Brain pericyte (primary cell): ENCODE data around the gene IQCK.

Experiments used
- DNase-seq: peaks from one replicate; pipeline ENCODE4 v3.0.0-alpha.2; 2012; ENCODE audit warnings: low read depth, low spot score

Gene IQCK

GRCh38 chr16:19717314-19717713 lies 757 bp upstream of the IQCK start:
- DNase-seq = no peak

DNA sequence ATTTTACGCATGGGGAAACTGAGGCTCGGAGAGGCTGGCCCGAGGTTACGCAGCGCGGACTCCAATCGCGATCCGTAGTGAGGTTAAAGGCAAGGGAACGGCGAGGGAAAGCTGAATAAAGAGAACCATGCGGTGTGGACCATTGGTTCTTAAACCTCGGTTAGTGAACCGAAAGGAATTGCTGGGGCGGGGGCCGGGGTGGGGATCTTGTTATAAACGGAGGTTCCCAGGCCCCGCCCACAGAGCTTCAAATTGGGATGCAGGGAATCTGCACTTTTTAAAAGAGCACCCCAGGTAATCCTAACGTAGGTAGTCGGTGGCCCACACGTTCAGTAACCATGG lies 524 bp downstream of the IQCK start:
- no peak for DNase-seq

- DNase-seq = no peak
Observed at GRCh38 chr16:19722269-19722952, 4.3 kb downstream of the IQCK start.

- no peak for DNase-seq
Observed at GRCh38 chr16:19722981-19723380, 4.9 kb downstream of the IQCK start.

DNA sequence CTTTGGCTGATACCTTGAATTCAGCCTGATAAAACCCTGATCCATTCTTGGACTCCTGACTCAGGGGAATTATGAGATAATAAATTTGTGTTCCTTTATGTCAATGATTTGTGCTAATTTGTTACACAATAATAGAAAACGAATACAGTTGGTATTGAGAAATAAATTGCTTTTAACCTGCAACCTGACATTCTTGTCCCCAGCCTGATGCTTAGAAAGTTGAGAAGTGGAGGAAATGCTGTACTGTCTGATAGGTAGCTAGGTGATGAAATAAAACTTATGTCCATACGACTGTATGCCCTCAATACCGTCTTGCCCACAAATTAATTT lies 10.5 kb downstream of the IQCK start:
- DNase-seq = no peak

DNA sequence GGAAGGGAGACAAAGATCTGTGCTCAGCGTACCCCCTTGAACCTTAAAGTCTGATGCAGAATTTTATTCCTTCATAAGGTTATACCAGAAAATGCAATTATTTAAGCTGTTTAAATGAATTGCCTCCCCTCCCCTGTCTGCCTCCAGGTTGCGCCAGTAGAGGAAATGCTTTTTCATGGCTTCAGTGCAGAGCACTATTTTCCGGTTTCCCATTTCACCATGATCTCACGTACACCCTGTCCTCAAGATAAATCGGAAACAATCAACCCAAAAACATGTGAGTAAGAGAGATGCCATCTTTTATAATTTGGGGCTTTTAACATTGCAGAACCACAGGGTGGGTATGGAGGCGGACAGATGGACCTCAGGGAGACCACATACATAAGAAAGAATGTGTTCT lies 15.5 kb downstream of the IQCK start:
- DNase-seq = no peak

DNA sequence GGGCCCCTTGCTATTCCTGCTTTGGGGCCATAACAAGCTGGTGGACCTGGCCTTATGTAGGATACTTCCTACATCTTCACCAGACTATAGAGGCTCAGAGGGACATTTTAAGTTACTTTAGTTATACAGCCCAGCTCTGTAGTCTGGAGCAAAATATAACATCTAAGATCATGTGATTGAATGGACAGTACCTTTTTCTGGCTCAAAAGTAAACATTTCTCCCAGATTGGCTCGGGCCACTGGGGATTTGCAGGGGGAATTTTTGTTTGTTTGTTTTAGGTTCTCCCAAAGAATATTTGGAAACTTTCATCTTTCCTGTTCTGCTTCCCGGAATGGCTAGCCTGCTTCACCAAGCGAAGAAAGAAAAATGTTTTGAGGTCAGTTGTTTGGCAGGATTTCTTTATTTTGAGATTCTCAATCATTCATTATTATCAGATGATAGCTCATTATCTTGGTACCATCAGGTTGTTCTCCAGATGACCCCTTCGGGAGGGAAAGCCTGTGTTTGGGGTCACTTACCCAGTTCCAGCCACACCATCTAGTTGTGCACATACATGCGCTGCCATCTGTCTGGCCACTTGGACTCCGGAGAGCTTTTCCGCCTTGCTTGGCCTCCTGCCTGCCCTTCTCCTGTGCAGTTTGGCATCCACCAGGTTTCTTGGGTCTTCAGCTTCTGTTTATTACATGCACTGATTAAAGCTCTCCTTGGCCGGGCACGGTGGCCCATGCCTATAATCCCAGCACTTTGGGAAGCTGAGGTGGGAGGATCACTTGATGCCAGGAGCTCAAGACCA lies 17.2 kb downstream of the IQCK start:
- no peak for DNase-seq

DNA sequence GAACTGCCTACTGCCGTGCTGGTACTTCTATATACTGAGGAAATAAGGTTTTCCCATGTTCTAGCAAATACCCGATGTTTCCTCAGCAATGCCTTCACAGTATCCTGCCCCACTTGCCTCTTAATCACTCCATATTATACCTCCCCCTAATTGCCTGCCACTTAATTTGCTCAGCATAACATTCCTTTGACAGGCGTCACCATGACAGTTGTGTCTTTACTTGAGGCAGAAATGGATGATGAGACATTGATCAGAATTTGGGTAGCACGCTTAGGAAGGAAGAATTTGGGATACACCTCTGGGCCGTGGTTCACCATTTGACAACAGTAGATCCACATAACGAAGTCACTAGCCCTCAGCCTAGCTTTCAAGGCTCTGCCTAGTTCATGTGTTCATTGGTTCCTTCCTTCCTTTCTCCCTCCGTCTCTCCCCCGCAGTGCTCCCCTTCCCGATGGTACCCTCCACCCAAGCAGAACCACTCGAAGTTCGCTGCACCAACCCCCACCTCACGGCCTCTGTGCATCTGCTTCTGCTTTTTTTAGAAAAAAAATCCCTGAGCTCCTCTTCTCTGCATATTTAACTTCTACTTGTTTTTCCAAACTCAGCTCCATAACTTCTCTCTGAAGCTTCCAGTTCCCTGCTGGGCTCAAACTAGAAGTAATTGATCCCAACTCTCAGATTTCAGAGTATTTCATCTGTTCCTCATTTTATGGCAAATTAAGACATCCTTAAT lies 19.4 kb downstream of the IQCK start:
- no peak for DNase-seq

GRCh38 chr16:19741354-19741753 lies 23.3 kb downstream of the IQCK start:
- DNase-seq = no peak

- DNase-seq = no peak
Observed at GRCh38 chr16:19743816-19744159, 25.7 kb downstream of the IQCK start.

DNA sequence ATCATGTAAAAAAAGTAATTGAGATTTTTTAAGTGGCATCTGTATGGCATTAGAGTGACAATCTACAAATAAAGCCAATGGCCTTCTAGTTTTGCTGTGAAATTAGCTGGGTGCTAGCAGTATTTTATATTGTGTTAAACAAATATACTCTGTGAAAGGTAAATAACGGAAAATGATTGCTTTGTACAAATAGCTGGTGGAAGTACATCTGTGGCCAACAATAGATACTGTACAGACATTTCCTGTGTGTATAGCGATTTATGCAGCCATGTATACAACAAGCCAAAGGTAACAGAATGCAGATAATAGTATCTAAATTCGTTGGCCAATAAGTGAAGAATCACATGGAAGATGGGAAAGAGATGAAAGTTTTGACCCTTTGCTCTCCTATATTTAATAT lies 26.6 kb downstream of the IQCK start:
- DNase-seq = no peak

- no peak for DNase-seq
Observed at GRCh38 chr16:19745286-19746010, 27.4 kb downstream of the IQCK start.

DNA sequence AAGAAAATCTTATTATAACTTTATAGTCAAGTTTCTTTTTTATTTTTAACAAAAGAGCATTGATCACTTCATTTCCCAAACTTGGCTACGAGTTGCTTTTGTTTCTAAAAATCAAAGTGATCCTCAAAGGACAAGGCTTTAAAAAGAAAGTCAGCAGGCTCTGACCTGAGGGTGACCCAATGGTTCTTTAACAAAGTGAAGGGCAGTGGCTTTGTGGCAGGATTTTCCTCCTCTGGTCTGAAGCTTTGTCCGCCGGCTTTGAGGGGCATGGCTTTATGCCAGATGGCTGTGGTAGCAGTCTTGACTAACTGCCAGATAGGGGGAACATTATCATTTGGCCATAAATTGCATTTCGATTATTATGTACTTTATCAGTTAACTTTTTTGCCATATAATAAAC lies 28.5 kb downstream of the IQCK start:
- DNase-seq = no peak

- no peak for DNase-seq
Observed at GRCh38 chr16:19748389-19749168, 30.5 kb downstream of the IQCK start.

GRCh38 chr16:19749571-19750080 lies 31.6 kb downstream of the IQCK start:
- no peak for DNase-seq

DNA sequence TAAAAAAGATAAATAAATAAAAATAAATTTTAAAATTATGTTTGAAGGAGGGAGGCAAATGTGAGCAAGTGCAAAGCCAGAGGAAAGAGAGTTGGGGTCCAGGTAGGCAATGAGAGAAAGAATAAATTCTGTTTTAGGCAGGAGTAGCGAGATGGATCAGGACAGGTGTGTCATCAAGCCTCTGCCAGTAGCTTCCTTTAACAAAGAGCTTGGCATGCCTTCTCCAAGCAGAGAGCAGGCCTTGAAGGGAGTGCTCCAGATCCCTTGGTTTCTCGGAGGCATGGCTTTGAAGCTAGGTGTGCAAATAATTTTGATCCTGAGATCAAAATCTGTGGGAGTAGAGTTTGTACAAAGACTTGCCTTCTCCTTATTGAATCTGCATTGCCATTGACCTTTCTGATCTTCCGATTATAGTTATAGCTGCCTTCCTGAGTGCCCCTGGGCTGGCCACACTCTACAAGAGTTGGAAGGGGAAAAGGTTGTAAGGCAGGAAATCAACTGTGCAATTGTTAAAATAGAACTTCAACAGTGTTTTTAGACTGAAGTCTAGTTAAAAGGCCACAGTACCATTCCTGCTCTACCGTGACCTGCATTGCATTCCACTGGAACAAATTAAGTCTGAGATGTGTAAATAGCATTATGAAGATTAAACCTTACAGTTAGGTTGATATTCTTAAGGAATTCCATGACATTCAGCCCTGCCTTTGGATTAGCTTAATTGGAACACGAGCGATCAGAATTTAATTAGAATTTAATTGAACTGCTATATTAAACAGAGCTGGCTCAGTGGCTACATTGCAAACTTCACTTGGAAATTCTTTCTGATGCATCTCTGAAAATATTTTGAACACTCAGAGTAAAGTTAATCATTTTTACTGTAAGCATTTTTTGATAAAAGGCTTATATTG lies 33.7 kb downstream of the IQCK start:
- DNase-seq = no peak

DNA sequence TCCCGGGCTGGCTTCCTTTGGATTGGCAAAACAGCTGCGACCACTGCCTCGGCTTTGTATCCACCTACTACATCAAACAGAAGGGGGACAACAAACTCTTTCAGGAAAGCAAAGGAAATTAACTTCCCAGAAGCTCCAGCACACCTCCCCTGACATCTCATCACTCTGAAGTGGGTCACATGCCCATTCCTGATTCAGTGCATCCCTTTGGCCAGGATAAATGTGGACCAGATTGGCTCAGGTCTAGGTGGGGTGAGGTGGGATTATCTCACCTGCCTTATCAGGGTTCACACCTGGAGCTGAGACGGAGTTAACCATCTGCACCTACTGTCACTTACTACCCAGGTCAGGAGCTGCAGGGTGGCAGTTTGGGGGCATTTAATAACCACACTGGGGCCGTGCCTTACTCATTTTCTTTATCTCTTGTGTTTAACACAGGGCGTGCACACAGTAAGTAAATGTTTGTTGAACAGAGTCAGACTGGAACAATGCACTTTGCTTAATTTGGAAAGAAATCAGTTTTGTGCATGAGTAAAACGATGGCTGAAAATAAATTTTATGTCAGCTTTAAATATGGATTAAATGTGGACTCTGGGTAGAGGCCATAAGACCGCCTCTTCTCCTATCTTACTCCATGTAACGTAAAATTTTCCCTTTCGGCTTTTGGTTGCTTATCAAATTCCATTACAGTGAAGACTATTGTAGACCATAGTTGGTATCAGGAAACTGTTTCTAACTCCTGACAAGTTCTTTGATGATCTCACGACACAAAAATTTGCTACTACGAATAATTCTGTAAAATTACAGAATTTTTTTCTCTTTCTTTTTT lies 36.0 kb downstream of the IQCK start:
- DNase-seq = no peak

GRCh38 chr16:19754644-19755036 lies 36.6 kb downstream of the IQCK start:
- no peak for DNase-seq

DNA sequence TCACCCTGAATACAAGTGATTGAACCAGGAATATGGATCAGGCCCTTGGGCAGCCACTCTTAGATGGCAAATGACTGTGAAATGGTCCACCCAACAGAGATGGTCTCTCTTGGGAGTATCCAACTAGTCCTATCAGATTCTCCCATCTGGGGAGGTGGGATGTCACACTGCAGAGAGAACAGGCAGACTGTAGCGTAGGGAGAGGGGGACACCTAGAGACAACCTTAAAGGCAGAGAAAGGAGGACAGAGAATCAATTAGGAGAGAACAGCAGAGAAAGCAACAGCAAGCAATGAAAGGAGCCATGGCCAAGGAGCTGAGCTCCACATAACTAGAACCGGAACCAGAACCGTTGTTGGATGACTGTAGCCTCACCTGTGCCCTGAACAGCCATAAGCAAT lies 37.2 kb downstream of the IQCK start:
- no peak for DNase-seq
